IMR-90 (cell line): ENCODE data around the gene GAS5. TPM values are rescaled to one million over a fixed set of nuclear protein-coding genes. Genes with fewer than 3 reads are reported as not detected.

ENCODE experiments used
- ATAC-seq: fragments of 200-7000 bp; cut with Tn5 transposase; 2 replicates; pipeline ENCODE4 v1.9.1; 2020; ENCODE audit warnings: low read depth, mild to moderate bottlenecking, moderate library complexity
- BruUV-seq: library from RNA; stranded (reverse); fragments of 400-500 nt; replicated peaks from 2 replicates; lab custom pipeline; 2021; lab: Mats Ljungman, UMichigan
- CTCF ChIA-PET: fragments of 300-600 bp; formaldehyde crosslinking; extraction: SDS; loops from one replicate; lab custom pipeline; 2021; ENCODE audit warnings: antibody characterized with exemption; lab: Yijun Ruan, JAX
- POLR2A ChIA-PET: fragments of 300-600 bp; sonication (Branson Sonifier 250); formaldehyde crosslinking; loops from one replicate; lab custom pipeline; 2022; ENCODE audit warnings: antibody characterized with exemption; ENCODE audit not compliant: unreplicated experiment; lab: Charles Lee
- DNase-seq: peaks from one replicate; pipeline ENCODE4 v3.0.0; 2013
- H2AFZ ChIP-seq: replicated peaks from 2 replicates; pipeline ENCODE3; 2013; ENCODE audit warnings: low read length, mild to moderate bottlenecking; ENCODE audit not compliant: poor library complexity
- H2AK5ac ChIP-seq: 2 replicates; pipeline ENCODE4 v1.6.1; 2013; ENCODE audit warnings: low read depth, low read length, inconsistent platforms
- H2AK9ac ChIP-seq: replicated peaks from 2 replicates; pipeline ENCODE3; 2013; ENCODE audit warnings: mild to moderate bottlenecking, low read depth, low read length, moderate library complexity; ENCODE audit not compliant: poor library complexity
- H2BK120ac ChIP-seq: 2 replicates; pipeline ENCODE4 v1.6.1; 2013; ENCODE audit warnings: low read depth, low read length, inconsistent platforms
- H2BK15ac ChIP-seq: 3 replicates; pipeline ENCODE4 v1.6.1; 2013; ENCODE audit warnings: low read depth, low read length, inconsistent platforms
- H2BK20ac ChIP-seq: 2 replicates; pipeline ENCODE4 v1.6.1; 2013; ENCODE audit warnings: low read depth, mild to moderate bottlenecking, inconsistent platforms, low read length, moderate library complexity
- H2BK5ac ChIP-seq: 2 replicates; pipeline ENCODE4 v1.6.1; 2013; ENCODE audit warnings: mild to moderate bottlenecking, low read depth, low read length, inconsistent platforms; ENCODE audit not compliant: poor library complexity, severe bottlenecking
- H3K14ac ChIP-seq: replicated peaks from 2 replicates; pipeline ENCODE4 v1.6.1; 2013; ENCODE audit warnings: low read depth, low read length, inconsistent platforms
- H3K18ac ChIP-seq: 2 replicates; pipeline ENCODE4 v1.6.1; 2013; ENCODE audit warnings: low read depth, low read length, control low read depth
- H3K23ac ChIP-seq: 2 replicates; pipeline ENCODE4 v1.6.1; 2013; ENCODE audit warnings: low read depth, low read length, inconsistent platforms
- H3K27ac ChIP-seq: 2 replicates; pipeline ENCODE4 v1.5.1; 2013; ENCODE audit warnings: mild to moderate bottlenecking, control low read depth, low read length; ENCODE audit not compliant: insufficient read depth
- H3K27me3 ChIP-seq: 2 replicates; pipeline ENCODE4 v1.6.1; 2013; ENCODE audit warnings: low read length; ENCODE audit not compliant: control insufficient read depth, insufficient read depth
- H3K36me3 ChIP-seq: 2 replicates; pipeline ENCODE4 v1.6.1; 2013; ENCODE audit warnings: low read length, mixed read lengths; ENCODE audit not compliant: control insufficient read depth, insufficient read depth
- H3K4ac ChIP-seq: 2 replicates; pipeline ENCODE4 v1.6.1; 2013; ENCODE audit warnings: low read depth, low read length, inconsistent platforms
- H3K4me1 ChIP-seq: 2 replicates; pipeline ENCODE4 v1.6.1; 2013; ENCODE audit warnings: low read length, mixed read lengths; ENCODE audit not compliant: control insufficient read depth, insufficient read depth
- H3K4me2 ChIP-seq: 2 replicates; pipeline ENCODE4 v1.6.1; 2013; ENCODE audit warnings: low read depth, mild to moderate bottlenecking, control low read depth, low read length, moderate library complexity
- H3K4me3 ChIP-seq: 2 replicates; pipeline ENCODE4 v1.5.1; 2013; ENCODE audit warnings: low read depth, mild to moderate bottlenecking, control low read depth, low read length, moderate library complexity; ENCODE audit not compliant: insufficient read depth
- H3K56ac ChIP-seq: 2 replicates; pipeline ENCODE4 v1.6.1; 2013; ENCODE audit warnings: low read length, inconsistent platforms; ENCODE audit not compliant: insufficient read depth; ENCODE audit errors: extremely low read depth
- H3K79me1 ChIP-seq, 2 experiments: 2 replicates each; pipeline ENCODE4 v1.6.1; 2013; ENCODE audit warnings: low read length in 2 of 2, inconsistent platforms in 1 of 2, low read depth in 1 of 2
- H3K9ac ChIP-seq: 2 replicates; pipeline ENCODE4 v1.6.1; 2013; ENCODE audit warnings: low read depth, low read length, control low read depth
- H3K9me1 ChIP-seq: 2 replicates; pipeline ENCODE4 v1.6.1; 2013; ENCODE audit warnings: low read length, inconsistent platforms; ENCODE audit not compliant: insufficient read depth
- H3K9me3 ChIP-seq: 2 replicates; pipeline ENCODE4 v1.6.1; 2013; ENCODE audit warnings: low read length; ENCODE audit not compliant: control insufficient read depth, insufficient read depth
- H4K20me1 ChIP-seq: 2 replicates; pipeline ENCODE4 v1.6.1; 2013; ENCODE audit warnings: low read length, inconsistent platforms; ENCODE audit not compliant: insufficient read depth
- H4K5ac ChIP-seq: 2 replicates; pipeline ENCODE4 v1.6.1; 2013; ENCODE audit warnings: mild to moderate bottlenecking, low read depth, low read length, control low read depth
- H4K8ac ChIP-seq, 2 experiments: 2 replicates each; pipeline ENCODE4 v1.6.1; 2013; ENCODE audit warnings: low read depth in 2 of 2, low read length in 2 of 2, control low read depth in 1 of 2, inconsistent platforms in 1 of 2
- H4K91ac ChIP-seq: 2 replicates; pipeline ENCODE4 v1.6.1; 2013; ENCODE audit warnings: low read depth, low read length, inconsistent platforms; ENCODE audit not compliant: insufficient read depth
- BHLHE40 ChIP-seq: fragments of 150-350 bp; IDR thresholded peaks from 2 replicates; pipeline ENCODE4 v1.6.1; 2016; ENCODE audit warnings: mild to moderate bottlenecking, low read depth, low read length
- CEBPB ChIP-seq: IDR thresholded peaks from 2 replicates; pipeline ENCODE4 v1.6.1; 2012; ENCODE audit warnings: low read depth, low read length, improper control_type of control experiment
- CHD1 ChIP-seq: IDR thresholded peaks from 2 replicates; pipeline ENCODE4 v1.6.1; 2012; ENCODE audit warnings: low read depth, low read length, improper control_type of control experiment
- MAFK ChIP-seq: IDR thresholded peaks from 2 replicates; pipeline ENCODE4 v1.6.1; 2012; ENCODE audit warnings: low read depth, low read length, improper control_type of control experiment
- MAZ ChIP-seq: IDR thresholded peaks from 2 replicates; pipeline ENCODE4 v1.6.1; 2012; ENCODE audit warnings: low read depth, mild to moderate bottlenecking, low read length, improper control_type of control experiment, moderate library complexity, borderline replicate concordance
- POLR2A ChIP-seq: IDR thresholded peaks from 2 replicates; pipeline ENCODE4 v1.6.1; 2012; ENCODE audit warnings: mild to moderate bottlenecking, low read depth, low read length
- RCOR1 ChIP-seq: IDR thresholded peaks from 2 replicates; pipeline ENCODE4 v1.6.1; 2012; ENCODE audit warnings: mild to moderate bottlenecking, low read length, improper control_type of control experiment; ENCODE audit not compliant: insufficient replicate concordance
- SMC3 ChIP-seq: fragments of 150-350 bp; IDR thresholded peaks from 2 replicates; pipeline ENCODE4 v1.6.1; 2016; ENCODE audit warnings: low read depth, mild to moderate bottlenecking, antibody characterized with exemption, low read length, moderate library complexity
- WGBS, 2 experiments: methylation state at CpG; one replicate each; pipeline versions ENCODE4 v1.1.5 to v1.1.7; 2013; ENCODE audit warnings: missing lambda C conversion rate in 2 of 2; ENCODE audit not compliant: insufficient read length in 1 of 2; ENCODE audit errors: extremely low coverage in 2 of 2; 5-methylcytosine and 5-hydroxymethylcytosine counted together
- dilution Hi-C: fragments of 300-500 bp; cut with HindIII; formaldehyde crosslinking; loops from one replicate; pipeline ENCODE4 v1.14.3; 2018; ENCODE audit warnings: low sequenced_read_pairs; ENCODE audit not compliant: unreplicated experiment
- in situ Hi-C: fragments of 300-500 bp; cut with MboI; formaldehyde crosslinking; loops from 3 replicates; pipeline ENCODE4 v1.14.3; 2019; ENCODE audit warnings: low sequenced_read_pairs, inconsistent platforms, mixed read lengths
- intact Hi-C: fragments of 100-400 bp; cut with micrococcal nuclease; formaldehyde crosslinking; loops from 2 replicates; pipeline ENCODE4 v1.10.0; 2022
- polyA plus RNA-seq, 3 experiments: library from polyadenylated mRNA; depleted of rRNA; stranded (reverse); fragments of >200 nt; gene quantifications; 2 replicates each; pipeline ENCODE4 v1.2.3, GENCODE V29; 2012; ENCODE audit warnings: low replicate concordance in 1 of 3
- total RNA-seq: library from RNA; depleted of rRNA; stranded (reverse); fragments of >200 nt; gene quantifications from 2 replicates; pipeline ENCODE4 v1.2.3, GENCODE V29; 2012
- TF ChIP-seq, protein P1 (sequence below): fragments of 150-350 bp; IDR thresholded peaks from 2 replicates; pipeline ENCODE4 v1.6.1; 2016; ENCODE audit warnings: low read depth, mild to moderate bottlenecking, low read length, moderate library complexity, borderline replicate concordance

Gene GAS5
- total and polyA plus RNA-seq, 2 of the 4 experiments (the other 2 are of a cell fraction), result 380 to 737 TPM

DNA sequence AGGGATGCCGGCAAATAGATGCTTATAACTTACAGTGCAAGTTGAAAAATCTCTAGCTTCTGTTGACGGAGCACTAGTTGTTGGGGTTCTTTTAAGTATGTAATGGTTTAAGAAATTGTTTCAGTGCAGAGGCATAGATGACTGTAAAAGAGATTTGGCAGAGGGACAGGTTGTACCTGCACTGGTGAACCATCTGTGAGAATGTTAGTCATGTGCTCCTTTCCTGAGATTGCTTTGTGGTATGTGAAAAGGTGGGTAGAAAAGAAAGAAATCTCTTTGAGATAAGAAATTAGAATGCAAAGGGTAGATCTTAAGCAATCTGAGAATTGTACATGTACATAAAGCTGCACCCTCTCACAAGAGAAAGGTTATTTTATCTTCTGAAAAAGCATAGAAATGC is 19.8 kb upstream of the GAS5 start:
- H3K36me3 ChIP-seq, result peaks cover 13% of the 10 kb centered on the region
- H3K4ac ChIP-seq, result no peak overlapping the region
- TF ChIP-seq RCOR1 (no peak), CHD1 (no peak), POLR2A (no peak), CEBPB (no peak), MAFK (no peak), SMC3 (no peak), BHLHE40 (no peak), MAZ (no peak)
- TF ChIP-seq, protein P1, sequence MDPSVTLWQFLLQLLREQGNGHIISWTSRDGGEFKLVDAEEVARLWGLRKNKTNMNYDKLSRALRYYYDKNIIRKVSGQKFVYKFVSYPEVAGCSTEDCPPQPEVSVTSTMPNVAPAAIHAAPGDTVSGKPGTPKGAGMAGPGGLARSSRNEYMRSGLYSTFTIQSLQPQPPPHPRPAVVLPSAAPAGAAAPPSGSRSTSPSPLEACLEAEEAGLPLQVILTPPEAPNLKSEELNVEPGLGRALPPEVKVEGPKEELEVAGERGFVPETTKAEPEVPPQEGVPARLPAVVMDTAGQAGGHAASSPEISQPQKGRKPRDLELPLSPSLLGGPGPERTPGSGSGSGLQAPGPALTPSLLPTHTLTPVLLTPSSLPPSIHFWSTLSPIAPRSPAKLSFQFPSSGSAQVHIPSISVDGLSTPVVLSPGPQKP, result no peak
- BruUV-seq, result no TSS peak
- H2BK20ac ChIP-seq, result no peak overlapping the region
- no peak overlapping the region for H4K5ac ChIP-seq
- H3K23ac ChIP-seq, result no peak overlapping the region
- H2BK15ac ChIP-seq, result no peak overlapping the region
- in situ Hi-C loops (no loop called here), dilution Hi-C loops (no loop called here), intact Hi-C loops (no loop called here)
- H3K79me1 ChIP-seq, result peaks cover 0 to 3% of the 10 kb centered on the region in 2 experiments; a peak in 1 of 4 replicates
- no peak overlapping the region for H3K56ac ChIP-seq
- H3K4me1 ChIP-seq, result no peaks in the 10 kb centered on the region
- no peaks in the 10 kb centered on the region for H3K27me3 ChIP-seq
- no peak overlapping the region for H3K4me3 ChIP-seq
- H3K9ac ChIP-seq, result no peak overlapping the region
- no peak overlapping the region for H4K91ac ChIP-seq
- no peak overlapping the region for H3K27ac ChIP-seq
- no peak overlapping the region for H2AK9ac ChIP-seq
- ChIA-PET POLR2A (no interaction called here), CTCF (no interaction called here)
- no peak overlapping the region for H2AFZ ChIP-seq
- no peak overlapping the region for H2BK120ac ChIP-seq
- H3K4me2 ChIP-seq, result no peak overlapping the region
- DNase-seq (no peak), ATAC-seq (no peak)
- H3K14ac ChIP-seq, result no peak overlapping the region
- H2AK5ac ChIP-seq, result no peak overlapping the region
- H3K9me1 ChIP-seq, result no peaks in the 10 kb centered on the region; the same call in 1 of the 2 replicates
- no peak overlapping the region for H4K8ac ChIP-seq
- 92% methylated on average over 2 of the region's 2 CpGs; no CpG with 5 or more reads in 1 of the 2 experiments for WGBS, 2 experiments
- H4K20me1 ChIP-seq, result no peaks in the 10 kb centered on the region
- no peak overlapping the region for H3K18ac ChIP-seq
- H2BK5ac ChIP-seq, result no peak overlapping the region
- H3K9me3 ChIP-seq, result no peaks in the 10 kb centered on the region
